ENCODE measurements around the gene DHRS13.
A peak's percentile ranks its signal among the peaks of the same experiment; 100 is the strongest.

Gene DHRS13

GRCh38 chr17:28949185-28950016 lies 46.5 kb upstream of the DHRS13 start:
- peak; percentile 54 for DNase-seq (ENCODE audit: low read depth)
- peak overlapping the region; percentile 93 for H3K4me3 ChIP-seq (replicated peaks; ENCODE audit: low read depth, low read length)
- TF ChIP-seq CTCF (IDR thresholded peaks at IDR 0.05; ENCODE audit: low read length, missing control alignments): no peak

- no peak for DNase-seq (ENCODE audit: low read depth)
- H3K4me3 ChIP-seq (replicated peaks; ENCODE audit: low read depth, low read length): peak overlapping the region; percentile 93
Observed at GRCh38 chr17:28948873-28949184, 46.0 kb upstream of the DHRS13 start.

GRCh38 chr17:28948342-28948741 lies 45.5 kb upstream of the DHRS13 start:
- no peak for TF ChIP-seq CTCF (IDR thresholded peaks at IDR 0.05; ENCODE audit: low read length, missing control alignments)
- no peak for DNase-seq (ENCODE audit: low read depth)
- peak overlapping the region; percentile 93 for H3K4me3 ChIP-seq (replicated peaks; ENCODE audit: low read depth, low read length)

More at GRCh38 chr17:28948873-28949184, 46.0 kb upstream of the DHRS13 start:
- TF ChIP-seq CTCF (IDR thresholded peaks at IDR 0.05; ENCODE audit: low read length, missing control alignments): no peak

GRCh38 chr17:28947639-28948038 lies 44.8 kb upstream of the DHRS13 start:
- no peak overlapping the region for H3K4me3 ChIP-seq (replicated peaks; ENCODE audit: low read depth, low read length)
- TF ChIP-seq CTCF (IDR thresholded peaks at IDR 0.05; ENCODE audit: low read length, missing control alignments): no peak

GRCh38 chr17:28946239-28946638 lies 43.4 kb upstream of the DHRS13 start:
- peak; percentile 80 for DNase-seq (ENCODE audit: low read depth)
- TF ChIP-seq CTCF (IDR thresholded peaks at IDR 0.05; ENCODE audit: low read length, missing control alignments): no peak
- peak overlapping the region; percentile 6 for H3K4me3 ChIP-seq (replicated peaks; ENCODE audit: low read depth, low read length)

More at GRCh38 chr17:28947639-28948038, 44.8 kb upstream of the DHRS13 start:
- no peak for DNase-seq (ENCODE audit: low read depth)

GRCh38 chr17:28944862-28945741 lies 42.2 kb upstream of the DHRS13 start:
- peak; percentile 38 for DNase-seq (ENCODE audit: low read depth)
- TF ChIP-seq CTCF (IDR thresholded peaks at IDR 0.05; ENCODE audit: low read length, missing control alignments): no peak
- H3K4me3 ChIP-seq (replicated peaks; ENCODE audit: low read depth, low read length): no peak overlapping the region

Measured in fibroblast of pulmonary artery (primary cell).